CD4-positive, alpha-beta memory T cell (primary cell): ENCODE measurements around the gene SOX2. TPM values are rescaled to one million over a fixed set of nuclear protein-coding genes. Genes with fewer than 3 reads are reported as not detected.

Experiments used
- CTCF ChIA-PET: fragments of 350-600 bp; sonication (Branson Sonifier 250); formaldehyde crosslinking; loops from one replicate; lab custom pipeline; 2021; ENCODE audit warnings: inconsistent platforms; ENCODE audit not compliant: partially characterized antibody; lab: Charles Lee
- POLR2A ChIA-PET: fragments of 350-600 bp; sonication (Branson Sonifier 250); formaldehyde crosslinking; loops from one replicate; lab custom pipeline; 2021; ENCODE audit not compliant: partially characterized antibody; lab: Charles Lee
- DNase-seq, 5 donors: peaks; one replicate each; pipeline versions ENCODE4 v3.0.0 to v3.0.0-alpha.2; 2020 to 2022; ENCODE audit warnings: mixed read lengths in 1 of 5
- H3K27ac ChIP-seq: one replicate; pipeline ENCODE4 v1.7.0; 2013; ENCODE audit warnings: low read depth, low read length
- H3K27me3 ChIP-seq: 2 replicates; pipeline ENCODE4 v1.7.0; 2013; ENCODE audit warnings: mild to moderate bottlenecking, low read length, moderate library complexity; ENCODE audit not compliant: insufficient read depth
- H3K36me3 ChIP-seq: 2 replicates; pipeline ENCODE4 v1.7.0; 2013; ENCODE audit warnings: mild to moderate bottlenecking, low read length, moderate library complexity; ENCODE audit not compliant: insufficient read depth
- H3K4me1 ChIP-seq: 2 replicates; pipeline ENCODE4 v1.7.0; 2013; ENCODE audit warnings: mild to moderate bottlenecking, low read length, moderate library complexity; ENCODE audit not compliant: insufficient read depth
- H3K4me3 ChIP-seq, 2 donors: one replicate each; pipeline ENCODE4 v1.7.0; 2013; ENCODE audit warnings: low read length in 2 of 2, mild to moderate bottlenecking in 1 of 2
- H3K9me3 ChIP-seq, 2 donors: one replicate each; pipeline ENCODE4 v1.7.0; 2013; ENCODE audit warnings: low read length in 2 of 2, control low read depth in 1 of 2; ENCODE audit not compliant: control insufficient read depth in 1 of 2
- H3K27ac Mint-ChIP-seq, 7 donors: one replicate each; pipeline ENCODE4 v1.8.0; 2020 to 2021; ENCODE audit warnings: mixed read lengths in 7 of 7, mild to moderate bottlenecking in 6 of 7, inconsistent platforms in 3 of 7, moderate library complexity in 3 of 7
- H3K27me3 Mint-ChIP-seq, 2 donors: one replicate each; pipeline ENCODE4 v1.8.0; 2020 to 2021; ENCODE audit warnings: mixed read lengths in 2 of 2
- H3K36me3 Mint-ChIP-seq, 2 donors: one replicate each; pipeline ENCODE4 v1.8.0; 2020 to 2021; ENCODE audit warnings: mixed read lengths in 2 of 2, inconsistent platforms in 1 of 2, mild to moderate bottlenecking in 1 of 2
- H3K4me1 Mint-ChIP-seq, 4 donors: one replicate each; pipeline ENCODE4 v1.8.0; 2020 to 2021; ENCODE audit warnings: mixed read lengths in 4 of 4, mild to moderate bottlenecking in 1 of 4
- H3K4me3 Mint-ChIP-seq, 8 donors: one replicate each; pipeline ENCODE4 v1.8.0; 2020 to 2021; ENCODE audit warnings: mixed read lengths in 8 of 8, mild to moderate bottlenecking in 7 of 8, moderate library complexity in 6 of 8, inconsistent platforms in 3 of 8
- H3K9me3 Mint-ChIP-seq, 8 donors: one replicate each; pipeline ENCODE4 v1.8.0; 2020 to 2021; ENCODE audit warnings: mixed read lengths in 8 of 8, mild to moderate bottlenecking in 5 of 8, inconsistent platforms in 3 of 8, moderate library complexity in 1 of 8
- intact Hi-C: fragments of 100-400 bp; cut with micrococcal nuclease; formaldehyde crosslinking; loops from one replicate; pipeline ENCODE4 v1.15.1; 2023
- polyA plus RNA-seq, 2 donors: library from polyadenylated mRNA; unstranded; fragments of 300-500 nt; fragmentation: Illumina TruSeq; gene quantifications; one replicate each; pipeline ENCODE4 v1.2.3, GENCODE V29; 2021
- total RNA-seq, 2 experiments: library from RNA; stranded (reverse); gene quantifications; one replicate each; pipeline ENCODE4 v1.2.3, GENCODE V29; 2021

Gene SOX2
- total and polyA plus RNA-seq, 4 experiments from 2014 or later: not detected

- peaks cover 25 to 26% of the 10 kb centered on the region in 2 donors for H3K27me3 Mint-ChIP-seq
- H3K36me3 Mint-ChIP-seq: no peaks in the 10 kb centered on the region
- intact Hi-C loops: no loop called here
- no peaks in the 10 kb centered on the region for H3K4me1 ChIP-seq
- no peaks in the 10 kb centered on the region for H3K9me3 ChIP-seq
- CTCF ChIA-PET: interaction anchor here (1.7 kb wide), 1 partner anchor 9 kb away, joined by 4 read pairs; no protein-coding TSS in a partner anchor
- POLR2A ChIA-PET: no interaction called here
- peaks cover 4 to 14% (median 10%) of the 10 kb centered on the region in 4 donors for H3K4me1 Mint-ChIP-seq
- H3K36me3 ChIP-seq: no peaks in the 10 kb centered on the region
- peaks cover 17% of the 10 kb centered on the region for H3K27me3 ChIP-seq
- H3K27ac ChIP-seq: no peak overlapping the region
- peaks cover 0 to 9% (median under 1%) of the 10 kb centered on the region in 8 donors for H3K9me3 Mint-ChIP-seq
- DNase-seq: no peak
- no peak overlapping the region for H3K4me3 Mint-ChIP-seq
- no peak overlapping the region for H3K4me3 ChIP-seq
- no peak overlapping the region for H3K27ac Mint-ChIP-seq
These were observed 19.2 kb upstream of the SOX2 start for GRCh38 chr3:181692311-181693145.

DNA sequence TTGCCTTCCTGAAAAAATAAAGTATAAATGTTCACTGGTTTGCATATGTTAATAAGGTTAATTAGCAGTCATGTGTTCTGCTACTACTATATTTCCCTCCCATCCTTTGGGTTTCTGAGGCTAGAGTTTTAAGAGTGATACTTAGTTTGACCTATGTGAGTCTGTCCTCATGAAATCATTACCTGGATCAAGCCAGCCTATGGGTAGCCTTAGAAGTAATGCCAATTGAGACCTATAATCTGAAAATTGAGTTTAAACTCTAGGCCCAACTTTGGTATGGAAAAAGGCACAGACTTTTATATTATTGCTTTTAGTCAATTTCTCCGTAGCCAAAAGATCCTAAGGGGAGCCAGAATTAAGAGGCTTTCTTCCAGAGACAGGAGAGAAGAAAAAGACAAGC lies 18.4 kb upstream of the SOX2 start:
- H3K9me3 Mint-ChIP-seq: peaks cover 0 to 12% (median 2%) of the 10 kb centered on the region in 8 donors
- no peak overlapping the region for H3K4me3 ChIP-seq
- peaks cover 29 to 32% of the 10 kb centered on the region in 2 donors for H3K27me3 Mint-ChIP-seq
- intact Hi-C loops: no loop called here
- ChIA-PET CTCF (interaction anchor here (1.7 kb wide), 1 partner anchor 8 kb away, joined by 4 read pairs; no protein-coding TSS in a partner anchor), POLR2A (no interaction called here)
- no peaks in the 10 kb centered on the region for H3K36me3 ChIP-seq
- H3K27ac ChIP-seq: no peak overlapping the region
- DNase-seq: no peak
- H3K4me3 Mint-ChIP-seq: no peak overlapping the region
- no peak overlapping the region for H3K27ac Mint-ChIP-seq
- H3K9me3 ChIP-seq: no peaks in the 10 kb centered on the region
- H3K4me1 Mint-ChIP-seq: peaks cover 4 to 14% (median 10%) of the 10 kb centered on the region in 4 donors
- no peaks in the 10 kb centered on the region for H3K4me1 ChIP-seq
- H3K27me3 ChIP-seq: peaks cover 24% of the 10 kb centered on the region
- H3K36me3 Mint-ChIP-seq: no peaks in the 10 kb centered on the region

GRCh38 chr3:181694805-181695660 lies 16.7 kb upstream of the SOX2 start:
- no peak overlapping the region for H3K4me3 Mint-ChIP-seq
- CTCF ChIA-PET: no interaction called here
- peaks cover 30% of the 10 kb centered on the region for H3K27me3 ChIP-seq
- intact Hi-C loops: no loop called here
- no peak overlapping the region for H3K27ac Mint-ChIP-seq
- no peak overlapping the region for H3K27ac ChIP-seq
- peaks cover 4 to 17% (median 12%) of the 10 kb centered on the region in 4 donors for H3K4me1 Mint-ChIP-seq
- H3K9me3 ChIP-seq: no peaks in the 10 kb centered on the region
- DNase-seq: no peak
- H3K36me3 ChIP-seq: no peaks in the 10 kb centered on the region
- POLR2A ChIA-PET: no interaction called here
- peaks cover 0 to 21% (median 7%) of the 10 kb centered on the region in 8 donors for H3K9me3 Mint-ChIP-seq
- no peaks in the 10 kb centered on the region for H3K36me3 Mint-ChIP-seq
- H3K4me1 ChIP-seq: peaks cover 1% of the 10 kb centered on the region
- H3K4me3 ChIP-seq: no peak overlapping the region
- peaks cover 41 to 47% of the 10 kb centered on the region in 2 donors for H3K27me3 Mint-ChIP-seq

- DNase-seq: no peak
- Mint-ChIP-seq H3K4me3 (peak overlapping the region in 5 of 8 donors; percentile 2 to 50 (median 20)), H3K4me1 (peaks cover 10 to 26% (median 20%) of the 10 kb centered on the region in 4 donors), H3K36me3 (no peaks in the 10 kb centered on the region), H3K9me3 (peaks cover 0 to 29% (median 12%) of the 10 kb centered on the region in 8 donors), H3K27ac (no peak overlapping the region), H3K27me3 (peaks cover 47 to 55% of the 10 kb centered on the region in 2 donors)
- Histone ChIP-seq H3K9me3 (no peaks in the 10 kb centered on the region), H3K36me3 (no peaks in the 10 kb centered on the region), H3K27me3 (peaks cover 38% of the 10 kb centered on the region), H3K27ac (no peak overlapping the region), H3K4me1 (peaks cover 9% of the 10 kb centered on the region), H3K4me3 (no peak overlapping the region)
- intact Hi-C loops: no loop called here
- ChIA-PET POLR2A (no interaction called here), CTCF (interaction anchor here (1.5 kb wide), 1 partner anchor 13 kb away, joined by 3 read pairs; no protein-coding TSS in a partner anchor)
These were observed 15.8 kb upstream of the SOX2 start for GRCh38 chr3:181695661-181696491.

- H3K27ac Mint-ChIP-seq: peak overlapping the region in 1 of 7 donors; percentile 38
- peaks cover 52 to 57% of the 10 kb centered on the region in 2 donors for H3K27me3 Mint-ChIP-seq
- no peak overlapping the region for H3K4me3 ChIP-seq
- POLR2A ChIA-PET: no interaction called here
- H3K9me3 ChIP-seq: no peaks in the 10 kb centered on the region
- intact Hi-C loops: no loop called here
- H3K4me3 Mint-ChIP-seq: peak overlapping the region in 4 of 8 donors; percentile 2 to 40 (median 10)
- H3K27me3 ChIP-seq: peaks cover 42% of the 10 kb centered on the region
- no peak overlapping the region for H3K27ac ChIP-seq
- peaks cover 0 to 34% (median 14%) of the 10 kb centered on the region in 8 donors for H3K9me3 Mint-ChIP-seq
- no peaks in the 10 kb centered on the region for H3K36me3 ChIP-seq
- H3K4me1 Mint-ChIP-seq: peaks cover 11 to 30% (median 24%) of the 10 kb centered on the region in 4 donors
- peaks cover 13% of the 10 kb centered on the region for H3K4me1 ChIP-seq
- no peak for DNase-seq
- H3K36me3 Mint-ChIP-seq: no peaks in the 10 kb centered on the region
- CTCF ChIA-PET: interaction anchor here (1.5 kb wide), 1 partner anchor 13 kb away, joined by 3 read pairs; no protein-coding TSS in a partner anchor
These were observed 15.0 kb upstream of the SOX2 start for GRCh38 chr3:181696626-181697230.

GRCh38 chr3:181698263-181698954 lies 13.3 kb upstream of the SOX2 start:
- CTCF ChIA-PET: no interaction called here

More at GRCh38 chr3:181698263-181698954, 13.3 kb upstream of the SOX2 start:
- Histone ChIP-seq H3K27ac (no peak overlapping the region), H3K36me3 (no peaks in the 10 kb centered on the region), H3K4me3 (no peak overlapping the region), H3K9me3 (no peaks in the 10 kb centered on the region), H3K4me1 (peaks cover 21% of the 10 kb centered on the region), H3K27me3 (peaks cover 55% of the 10 kb centered on the region)
- Mint-ChIP-seq H3K27ac (no peak overlapping the region), H3K4me1 (peaks cover 14 to 40% (median 27%) of the 10 kb centered on the region in 4 donors), H3K27me3 (peaks cover 59% of the 10 kb centered on the region in 2 donors), H3K36me3 (peaks cover 0 to under 1% of the 10 kb centered on the region in 2 donors), H3K4me3 (peak overlapping the region in 2 of 8 donors; percentile 31 to 52), H3K9me3 (peaks cover 0 to 40% (median 20%) of the 10 kb centered on the region in 8 donors)
- POLR2A ChIA-PET: no interaction called here
- no peak for DNase-seq
- intact Hi-C loops: no loop called here
